Transverse colon (tissue), 4 donors: ENCODE data around the gene ATG9A.
A peak's percentile ranks its signal among the peaks of the same experiment; 100 is the strongest.

Experiments used
- CTCF ChIP-seq, 5 experiments: fragments of 200-600 bp in 3 of 5; fragments of 450-650 bp in 2 of 5; sonication (generic) in 3 of 5; IDR thresholded peaks; 1 replicate in 2 of 5; 2 replicates in 3 of 5; pipeline ENCODE4 v1.5.1; 2016 to 2017; ENCODE audit warnings: antibody characterized with exemption in 5 of 5, inconsistent platforms in 3 of 5, mild to moderate bottlenecking in 2 of 5, moderate library complexity in 1 of 5
- EP300 ChIP-seq: sonication (generic); formaldehyde crosslinking; IDR thresholded peaks from one replicate; pipeline ENCODE4 v1.6.1; 2017; ENCODE audit warnings: antibody characterized with exemption, low read depth
- POLR2A ChIP-seq: fragments of 450-650 bp; IDR thresholded peaks from one replicate; pipeline ENCODE4 v1.6.1; 2016; ENCODE audit warnings: antibody characterized with exemption, mild to moderate bottlenecking, moderate library complexity
- POLR2AphosphoS5 ChIP-seq, 3 donors: sonication (generic); formaldehyde crosslinking; IDR thresholded peaks; one replicate each; pipeline ENCODE4 v1.6.1; 2016; ENCODE audit warnings: antibody characterized with exemption in 3 of 3

GRCh38 chr2:219253753-219254589 lies 24.5 kb upstream of the ATG9A start, which contains the start of gene TUBA4A:
- TF ChIP-seq POLR2A = peak; percentile 99
- TF ChIP-seq CTCF (IDR thresholded peaks at IDR 0.05) = peak in 2 of 5 experiments; percentile 23 to 54
- no peak for TF ChIP-seq EP300
- peak; percentile 99 for TF ChIP-seq POLR2AphosphoS5 (IDR thresholded peaks at IDR 0.05)
